ENCODE results near the gene RIMBP2. TPM values are rescaled to one million over a fixed set of nuclear protein-coding genes. Genes with fewer than 3 reads are reported as not detected.

The RIMBP2 gene
- total RNA-seq, 1 experiment from 2014 or later, result not detected

- no peaks in the 10 kb centered on the region for H3K9me3 ChIP-seq
- no peak overlapping the region for H3K27ac Mint-ChIP-seq (ENCODE audit: unreplicated experiment)
- no peak for DNase-seq
- no TSS peak for BruUV-seq (replicated peaks)
- no peak overlapping the region for H3K4me3 Mint-ChIP-seq (ENCODE audit: unreplicated experiment)
- H3K36me3 ChIP-seq (ENCODE audit: control insufficient read depth, insufficient read depth, low read length), result no peaks in the 10 kb centered on the region
- ChIA-PET POLR2A (no interaction called here), CTCF (no interaction called here)
- no peaks in the 10 kb centered on the region for H3K27me3 ChIP-seq (replicated peaks; ENCODE audit: control insufficient read depth, insufficient read depth, low read length)
- no peaks in the 10 kb centered on the region for H3K36me3 Mint-ChIP-seq (ENCODE audit: insufficient read depth, unreplicated experiment)
- peaks cover 2% of the 10 kb centered on the region for H3K27me3 Mint-ChIP-seq (ENCODE audit: insufficient read depth, unreplicated experiment)
- H3K4me3 ChIP-seq (ENCODE audit: low read depth, low read length), result no peak overlapping the region
- H3K4me1 Mint-ChIP-seq (ENCODE audit: low read depth, unreplicated experiment), result no peaks in the 10 kb centered on the region
- intact Hi-C loops (cut with micrococcal nuclease; ENCODE audit: unreplicated experiment), result no loop called here
- TF ChIP-seq, protein P1, sequence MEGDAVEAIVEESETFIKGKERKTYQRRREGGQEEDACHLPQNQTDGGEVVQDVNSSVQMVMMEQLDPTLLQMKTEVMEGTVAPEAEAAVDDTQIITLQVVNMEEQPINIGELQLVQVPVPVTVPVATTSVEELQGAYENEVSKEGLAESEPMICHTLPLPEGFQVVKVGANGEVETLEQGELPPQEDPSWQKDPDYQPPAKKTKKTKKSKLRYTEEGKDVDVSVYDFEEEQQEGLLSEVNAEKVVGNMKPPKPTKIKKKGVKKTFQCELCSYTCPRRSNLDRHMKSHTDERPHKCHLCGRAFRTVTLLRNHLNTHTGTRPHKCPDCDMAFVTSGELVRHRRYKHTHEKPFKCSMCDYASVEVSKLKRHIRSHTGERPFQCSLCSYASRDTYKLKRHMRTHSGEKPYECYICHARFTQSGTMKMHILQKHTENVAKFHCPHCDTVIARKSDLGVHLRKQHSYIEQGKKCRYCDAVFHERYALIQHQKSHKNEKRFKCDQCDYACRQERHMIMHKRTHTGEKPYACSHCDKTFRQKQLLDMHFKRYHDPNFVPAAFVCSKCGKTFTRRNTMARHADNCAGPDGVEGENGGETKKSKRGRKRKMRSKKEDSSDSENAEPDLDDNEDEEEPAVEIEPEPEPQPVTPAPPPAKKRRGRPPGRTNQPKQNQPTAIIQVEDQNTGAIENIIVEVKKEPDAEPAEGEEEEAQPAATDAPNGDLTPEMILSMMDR (IDR thresholded peaks at IDR 0.05; ENCODE audit: insufficient read depth in 1 of 2, low read depth in 1 of 2, low read length in 1 of 2, severe bottlenecking in 1 of 2, unreplicated experiment in 1 of 2), result no peak
- H3K9me3 Mint-ChIP-seq (ENCODE audit: unreplicated experiment), result no peaks in the 10 kb centered on the region
- H3K4me1 ChIP-seq, result no peaks in the 10 kb centered on the region
These were observed 324.9 kb downstream of the RIMBP2 start for GRCh38 chr12:130391186-130391585.

DNA sequence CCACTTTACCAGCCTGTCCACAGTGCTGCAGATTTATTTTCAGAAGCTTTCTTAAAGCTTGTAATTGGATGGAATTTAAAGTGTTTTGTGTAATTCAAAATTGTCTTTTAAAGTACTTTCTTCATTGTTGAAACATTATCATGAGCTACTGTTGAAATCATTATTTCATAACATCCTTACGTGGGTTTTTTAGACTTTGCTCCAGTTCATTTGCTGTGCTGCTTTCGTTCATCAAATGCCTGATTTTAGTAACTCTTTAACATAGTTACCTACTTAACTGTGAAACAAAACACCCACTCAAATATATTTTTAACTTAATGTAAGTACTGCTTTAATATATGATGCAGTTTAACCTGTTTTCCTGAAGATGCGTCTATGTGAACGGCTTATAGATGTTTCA is 330.9 kb downstream of the RIMBP2 start:
- BruUV-seq (replicated peaks), result no TSS peak
- no peaks in the 10 kb centered on the region for H3K27me3 ChIP-seq (replicated peaks; ENCODE audit: control insufficient read depth, insufficient read depth, low read length)
- Mint-ChIP-seq H3K27me3 (ENCODE audit: insufficient read depth, unreplicated experiment) (peaks cover 2% of the 10 kb centered on the region), H3K36me3 (ENCODE audit: insufficient read depth, unreplicated experiment) (no peaks in the 10 kb centered on the region), H3K4me1 (ENCODE audit: low read depth, unreplicated experiment) (peaks cover 8% of the 10 kb centered on the region), H3K4me3 (ENCODE audit: unreplicated experiment) (no peak overlapping the region), H3K27ac (ENCODE audit: unreplicated experiment) (no peak overlapping the region), H3K9me3 (ENCODE audit: unreplicated experiment) (no peaks in the 10 kb centered on the region)
- intact Hi-C loops (cut with micrococcal nuclease; ENCODE audit: unreplicated experiment), result no loop called here
- TF ChIP-seq, protein P1 (IDR thresholded peaks at IDR 0.05; ENCODE audit: insufficient read depth in 1 of 2, low read depth in 1 of 2, low read length in 1 of 2, severe bottlenecking in 1 of 2, unreplicated experiment in 1 of 2), result no peak
- H3K9me3 ChIP-seq, result no peaks in the 10 kb centered on the region
- DNase-seq, result no peak
- ChIA-PET POLR2A (no interaction called here), CTCF (no interaction called here)
- no peak overlapping the region for H3K4me3 ChIP-seq (ENCODE audit: low read depth, low read length)
- H3K4me1 ChIP-seq, result peaks cover 13% of the 10 kb centered on the region
- H3K36me3 ChIP-seq (ENCODE audit: control insufficient read depth, insufficient read depth, low read length), result no peaks in the 10 kb centered on the region

GRCh38 chr12:130384234-130384633 is 331.9 kb downstream of the RIMBP2 start:
- Histone ChIP-seq H3K9me3 (no peaks in the 10 kb centered on the region), H3K4me1 (peaks cover 13% of the 10 kb centered on the region), H3K36me3 (ENCODE audit: control insufficient read depth, insufficient read depth, low read length) (no peaks in the 10 kb centered on the region), H3K27me3 (replicated peaks; ENCODE audit: control insufficient read depth, insufficient read depth, low read length) (no peaks in the 10 kb centered on the region), H3K4me3 (ENCODE audit: low read depth, low read length) (no peak overlapping the region)
- no TSS peak for BruUV-seq (replicated peaks)
- no peaks in the 10 kb centered on the region for H3K9me3 Mint-ChIP-seq (ENCODE audit: unreplicated experiment)
- H3K27me3 Mint-ChIP-seq (ENCODE audit: insufficient read depth, unreplicated experiment), result no peaks in the 10 kb centered on the region
- H3K36me3 Mint-ChIP-seq (ENCODE audit: insufficient read depth, unreplicated experiment), result no peaks in the 10 kb centered on the region
- TF ChIP-seq, protein P1 (IDR thresholded peaks at IDR 0.05; ENCODE audit: insufficient read depth in 1 of 2, low read depth in 1 of 2, low read length in 1 of 2, severe bottlenecking in 1 of 2, unreplicated experiment in 1 of 2), result no peak
- H3K4me1 Mint-ChIP-seq (ENCODE audit: low read depth, unreplicated experiment), result peaks cover 8% of the 10 kb centered on the region
- no peak for DNase-seq
- POLR2A ChIA-PET, result no interaction called here
- intact Hi-C loops (cut with micrococcal nuclease; ENCODE audit: unreplicated experiment), result no loop called here
- H3K27ac Mint-ChIP-seq (ENCODE audit: unreplicated experiment), result no peak overlapping the region
- CTCF ChIA-PET, result no interaction called here
- no peak overlapping the region for H3K4me3 Mint-ChIP-seq (ENCODE audit: unreplicated experiment)

Data from Caco-2 (cell line).